ENCODE results near the gene PFKFB4.

DNA sequence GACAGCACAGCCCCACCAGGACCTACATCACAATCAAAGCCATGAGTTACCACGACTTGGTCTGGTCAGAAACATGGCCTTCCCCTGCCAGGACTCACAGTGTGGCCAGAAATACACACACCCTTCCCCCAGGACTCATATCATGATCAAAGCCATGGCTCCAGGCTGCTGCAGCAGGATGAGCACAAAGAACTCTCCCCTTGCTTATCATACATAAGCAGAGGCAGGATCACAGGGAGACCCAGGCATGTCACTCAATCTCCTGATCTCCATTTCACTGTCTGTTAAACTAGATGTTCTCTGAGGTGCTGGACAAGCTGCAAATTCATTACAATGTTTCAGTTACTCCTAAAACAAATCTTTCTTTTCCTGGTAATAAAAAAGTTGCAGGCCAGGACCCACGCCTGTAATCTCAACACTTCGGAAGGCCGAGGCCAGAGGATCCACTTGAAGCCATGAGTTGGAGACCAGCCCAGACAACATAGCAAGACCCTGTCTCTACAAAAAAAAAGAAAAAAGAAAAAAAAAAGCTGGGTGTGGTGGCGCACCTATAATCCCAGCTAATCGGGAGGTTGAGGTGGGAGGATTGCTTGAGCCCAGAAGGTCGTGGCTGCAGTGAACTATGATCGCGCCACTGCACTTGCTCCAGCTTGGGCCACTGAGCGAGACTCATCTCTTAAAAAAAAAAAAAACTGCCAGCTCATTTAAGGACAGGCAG, 1.2 kb downstream of the PFKFB4 start:
- TF ChIP-seq POLR2A (IDR thresholded peaks at IDR 0.05) (no peak), POLR2AphosphoS5 (IDR thresholded peaks at IDR 0.05) (no peak)
- TF ChIP-seq, protein P1, sequence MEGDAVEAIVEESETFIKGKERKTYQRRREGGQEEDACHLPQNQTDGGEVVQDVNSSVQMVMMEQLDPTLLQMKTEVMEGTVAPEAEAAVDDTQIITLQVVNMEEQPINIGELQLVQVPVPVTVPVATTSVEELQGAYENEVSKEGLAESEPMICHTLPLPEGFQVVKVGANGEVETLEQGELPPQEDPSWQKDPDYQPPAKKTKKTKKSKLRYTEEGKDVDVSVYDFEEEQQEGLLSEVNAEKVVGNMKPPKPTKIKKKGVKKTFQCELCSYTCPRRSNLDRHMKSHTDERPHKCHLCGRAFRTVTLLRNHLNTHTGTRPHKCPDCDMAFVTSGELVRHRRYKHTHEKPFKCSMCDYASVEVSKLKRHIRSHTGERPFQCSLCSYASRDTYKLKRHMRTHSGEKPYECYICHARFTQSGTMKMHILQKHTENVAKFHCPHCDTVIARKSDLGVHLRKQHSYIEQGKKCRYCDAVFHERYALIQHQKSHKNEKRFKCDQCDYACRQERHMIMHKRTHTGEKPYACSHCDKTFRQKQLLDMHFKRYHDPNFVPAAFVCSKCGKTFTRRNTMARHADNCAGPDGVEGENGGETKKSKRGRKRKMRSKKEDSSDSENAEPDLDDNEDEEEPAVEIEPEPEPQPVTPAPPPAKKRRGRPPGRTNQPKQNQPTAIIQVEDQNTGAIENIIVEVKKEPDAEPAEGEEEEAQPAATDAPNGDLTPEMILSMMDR (IDR thresholded peaks at IDR 0.05): no peak
